Astrocyte of the spinal cord (primary cell): ENCODE measurements around the gene FREM2.

Experiments used
- DNase-seq: peaks from one replicate; pipeline ENCODE4 v3.0.0; 2011; ENCODE audit warnings: low read depth, low spot score
- H3K4me3 ChIP-seq: 2 replicates; pipeline ENCODE4 v1.5.1; 2011; ENCODE audit warnings: low read depth, mild to moderate bottlenecking, low read length, moderate library complexity
- in situ Hi-C: cut with HindIII; loops from 2 replicates; pipeline ENCODE4 v1.10.0; 2017; ENCODE audit warnings: low sequenced_read_pairs
- TF ChIP-seq, protein P1 (sequence below): IDR thresholded peaks from 2 replicates; pipeline ENCODE4 v1.5.1; 2012; ENCODE audit warnings: low read depth, mild to moderate bottlenecking, low read length, inconsistent platforms

FREM2 gene

DNA sequence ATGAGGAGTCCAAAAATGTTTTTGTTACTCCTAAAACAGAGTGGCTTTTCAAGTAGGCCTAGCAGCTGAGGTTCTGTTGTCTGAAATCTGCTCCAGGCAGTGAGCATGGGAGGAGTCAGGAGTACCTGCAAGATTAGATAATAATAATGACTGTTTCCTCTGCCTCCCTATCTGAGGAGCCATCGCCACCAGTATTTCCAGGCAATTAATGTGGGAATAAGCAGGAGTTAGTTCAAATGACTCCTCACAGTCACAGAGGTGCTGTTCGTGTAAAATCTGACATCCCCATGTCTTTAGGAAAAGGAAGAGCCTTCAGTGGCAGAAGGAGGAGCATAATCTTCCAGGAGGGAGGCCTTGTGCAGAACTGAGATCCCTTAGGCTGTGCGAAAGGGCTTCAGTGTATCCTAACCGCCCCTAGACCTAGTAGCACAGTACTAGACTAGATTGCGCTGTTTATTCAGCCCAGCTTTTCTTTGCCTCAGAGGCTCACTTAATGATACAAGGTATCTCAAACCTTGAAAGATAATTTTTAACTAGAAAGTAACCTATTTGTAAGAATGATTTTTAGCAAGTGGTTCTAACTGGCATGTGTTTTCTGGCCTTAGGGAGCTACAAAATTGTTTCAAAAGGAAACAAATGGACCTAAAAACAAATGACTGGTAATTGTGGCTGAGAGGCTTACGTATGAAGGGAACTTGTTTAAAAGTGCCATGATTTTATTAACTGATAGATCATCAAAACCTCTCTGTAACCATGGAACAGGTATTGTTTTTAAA is 49.0 kb downstream of the FREM2 start:
- no peak for DNase-seq
- TF ChIP-seq, protein P1, sequence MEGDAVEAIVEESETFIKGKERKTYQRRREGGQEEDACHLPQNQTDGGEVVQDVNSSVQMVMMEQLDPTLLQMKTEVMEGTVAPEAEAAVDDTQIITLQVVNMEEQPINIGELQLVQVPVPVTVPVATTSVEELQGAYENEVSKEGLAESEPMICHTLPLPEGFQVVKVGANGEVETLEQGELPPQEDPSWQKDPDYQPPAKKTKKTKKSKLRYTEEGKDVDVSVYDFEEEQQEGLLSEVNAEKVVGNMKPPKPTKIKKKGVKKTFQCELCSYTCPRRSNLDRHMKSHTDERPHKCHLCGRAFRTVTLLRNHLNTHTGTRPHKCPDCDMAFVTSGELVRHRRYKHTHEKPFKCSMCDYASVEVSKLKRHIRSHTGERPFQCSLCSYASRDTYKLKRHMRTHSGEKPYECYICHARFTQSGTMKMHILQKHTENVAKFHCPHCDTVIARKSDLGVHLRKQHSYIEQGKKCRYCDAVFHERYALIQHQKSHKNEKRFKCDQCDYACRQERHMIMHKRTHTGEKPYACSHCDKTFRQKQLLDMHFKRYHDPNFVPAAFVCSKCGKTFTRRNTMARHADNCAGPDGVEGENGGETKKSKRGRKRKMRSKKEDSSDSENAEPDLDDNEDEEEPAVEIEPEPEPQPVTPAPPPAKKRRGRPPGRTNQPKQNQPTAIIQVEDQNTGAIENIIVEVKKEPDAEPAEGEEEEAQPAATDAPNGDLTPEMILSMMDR, result no peak
- H3K4me3 ChIP-seq, result no peak overlapping the region
- in situ Hi-C loops, result no loop called here

DNA sequence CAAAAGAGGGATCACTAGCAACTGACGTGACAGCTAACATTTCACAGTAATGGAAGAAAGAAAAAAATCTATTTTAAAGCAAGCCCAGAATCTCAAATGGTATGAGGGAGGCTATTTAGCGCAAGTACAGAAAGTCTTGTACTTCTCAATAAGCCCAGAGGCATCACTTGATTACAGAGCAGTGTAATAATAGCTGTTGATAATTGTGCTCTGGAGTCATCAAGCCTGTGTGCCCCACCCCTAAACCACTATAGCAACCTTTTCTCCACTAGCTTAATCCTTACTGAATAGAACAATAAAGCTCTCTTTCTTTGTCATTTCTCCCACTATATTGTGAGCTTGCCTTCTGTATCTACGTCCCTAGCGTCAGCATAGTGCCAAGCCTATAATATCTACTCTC is 56.6 kb downstream of the FREM2 start:
- TF ChIP-seq, protein P1, result no peak
- H3K4me3 ChIP-seq, result no peak overlapping the region
- DNase-seq, result no peak
- in situ Hi-C loops, result no loop called here

DNA sequence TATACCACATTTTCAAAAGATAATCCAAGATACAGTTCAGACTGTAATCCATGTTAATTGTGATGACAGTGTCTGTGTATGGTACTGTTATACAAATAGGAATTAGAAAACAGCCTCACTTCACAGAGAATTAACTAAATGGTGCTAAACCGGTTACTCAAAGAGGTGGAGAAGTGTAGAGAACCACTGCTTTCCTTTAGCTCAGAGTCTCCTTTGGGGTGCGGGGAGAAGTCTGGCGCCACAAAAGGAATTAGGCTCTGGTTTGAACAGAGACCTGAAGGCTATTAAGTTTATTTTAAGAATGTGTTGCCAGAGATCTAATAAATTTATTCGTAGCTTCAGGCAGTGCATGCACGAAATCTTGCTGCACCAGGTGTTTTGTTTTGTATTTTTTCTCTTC is 65.8 kb downstream of the FREM2 start:
- no peak for DNase-seq
- H3K4me3 ChIP-seq, result no peak overlapping the region
- TF ChIP-seq, protein P1, result no peak
- in situ Hi-C loops, result no loop called here

DNA sequence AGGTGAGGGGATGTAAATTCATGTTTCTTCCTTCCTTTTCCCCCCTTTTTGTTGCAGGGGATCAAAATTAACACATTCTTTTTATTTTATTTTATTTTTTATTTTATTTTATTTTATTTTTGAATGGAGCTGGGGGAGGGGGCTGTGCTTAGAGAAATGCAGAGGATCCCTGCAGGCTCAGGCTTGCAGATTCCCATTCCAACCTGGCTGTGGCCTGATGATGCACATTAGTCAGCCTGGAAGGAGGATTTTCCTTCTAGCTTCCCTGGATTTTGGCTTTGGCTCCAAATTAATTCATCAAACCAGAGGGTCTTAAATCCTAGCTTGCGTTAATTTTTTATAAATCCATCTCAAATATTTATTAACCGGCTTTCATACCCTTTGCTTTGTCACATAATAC is 67.0 kb downstream of the FREM2 start:
- in situ Hi-C loops, result no loop called here
- no peak overlapping the region for H3K4me3 ChIP-seq
- TF ChIP-seq, protein P1, result no peak
- no peak for DNase-seq

DNA sequence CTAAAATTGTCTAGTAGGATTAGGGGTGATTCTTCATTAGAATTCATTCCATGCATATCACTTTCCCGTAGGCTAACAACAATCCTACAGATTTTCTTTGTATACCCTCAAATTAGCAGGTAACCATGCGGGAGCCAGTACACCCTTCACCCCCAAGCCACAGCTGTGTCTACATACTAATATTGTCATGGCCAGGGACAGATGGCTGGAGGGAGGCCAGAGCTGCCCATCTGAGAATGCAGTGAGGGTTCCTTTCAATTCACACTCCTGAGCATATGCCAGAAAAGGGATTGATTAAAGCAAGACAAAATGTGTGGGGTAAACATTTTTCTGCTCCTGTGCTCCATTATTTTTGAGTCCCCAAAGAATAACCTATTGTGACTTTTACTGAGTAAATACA is 68.9 kb downstream of the FREM2 start:
- DNase-seq, result no peak
- H3K4me3 ChIP-seq, result no peak overlapping the region
- in situ Hi-C loops, result no loop called here
- TF ChIP-seq, protein P1, result no peak

DNA sequence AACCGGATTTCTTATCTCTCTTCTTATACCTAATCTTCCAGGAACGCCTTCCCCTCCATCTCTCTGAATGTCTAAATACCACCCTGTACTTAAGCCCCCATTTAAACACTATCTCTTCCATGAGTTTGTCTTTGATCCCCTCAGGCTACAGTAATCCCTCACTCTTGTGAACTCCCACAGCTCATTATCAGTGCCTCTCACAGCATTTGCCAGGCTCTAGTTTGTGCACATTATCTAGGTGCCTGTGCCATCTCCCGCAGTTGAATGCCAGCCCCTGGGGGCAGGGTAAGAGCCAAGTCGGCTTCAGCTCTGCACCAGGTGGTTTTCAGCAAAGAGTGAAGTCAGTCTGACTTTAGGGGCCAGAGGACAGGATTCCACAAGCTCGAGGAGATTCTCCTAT is 71.4 kb downstream of the FREM2 start:
- TF ChIP-seq, protein P1, result no peak
- DNase-seq, result no peak
- in situ Hi-C loops, result no loop called here
- H3K4me3 ChIP-seq, result no peak overlapping the region
